GM23338 (cell line): Measurements from ENCODE around the gene COBL.

Experiments
- CREB1 ChIP-seq: fragments of 250-450 bp; sonication (Bioruptor Pico); IDR thresholded peaks from 2 replicates; pipeline ENCODE4 v1.5.0; 2020; ENCODE audit warnings: low read depth, mild to moderate bottlenecking, moderate library complexity
- EZH2 ChIP-seq: fragments of 200-600 bp; sonication (generic); IDR thresholded peaks from one replicate; pipeline ENCODE4 v1.8.0; 2017; ENCODE audit warnings: antibody characterized with exemption, mild to moderate bottlenecking, low read depth; ENCODE audit not compliant: unreplicated experiment
- EZH2phosphoT487 ChIP-seq: fragments of 200-600 bp; sonication (generic); IDR thresholded peaks from one replicate; pipeline ENCODE4 v1.8.1; 2018; ENCODE audit warnings: antibody characterized with exemption; ENCODE audit not compliant: unreplicated experiment
- JUNB ChIP-seq: IDR thresholded peaks from one replicate; pipeline ENCODE4 v1.6.1; 2016; ENCODE audit warnings: antibody characterized with exemption; ENCODE audit not compliant: unreplicated experiment
- POLR2AphosphoS5 ChIP-seq: IDR thresholded peaks from 2 replicates; pipeline ENCODE4 v1.6.1; 2016; ENCODE audit warnings: antibody characterized with exemption, low read depth
- TF ChIP-seq, protein P1 (sequence below), 2 experiments: fragments of 200-600 bp in 1 of 2; sonication (generic) in 1 of 2; conservative IDR thresholded peaks; 2 replicates each; pipeline versions ENCODE4 v1.5.1 to v1.6.1; 2016 to 2017; ENCODE audit warnings: antibody characterized with exemption in 2 of 2, low read depth in 2 of 2, mild to moderate bottlenecking in 2 of 2, moderate library complexity in 1 of 2
- TF ChIP-seq, protein P2 (sequence below): IDR thresholded peaks from one replicate; pipeline ENCODE4 v1.6.1; 2018; ENCODE audit warnings: antibody characterized with exemption; ENCODE audit not compliant: unreplicated experiment

- TF ChIP-seq, protein P1, sequence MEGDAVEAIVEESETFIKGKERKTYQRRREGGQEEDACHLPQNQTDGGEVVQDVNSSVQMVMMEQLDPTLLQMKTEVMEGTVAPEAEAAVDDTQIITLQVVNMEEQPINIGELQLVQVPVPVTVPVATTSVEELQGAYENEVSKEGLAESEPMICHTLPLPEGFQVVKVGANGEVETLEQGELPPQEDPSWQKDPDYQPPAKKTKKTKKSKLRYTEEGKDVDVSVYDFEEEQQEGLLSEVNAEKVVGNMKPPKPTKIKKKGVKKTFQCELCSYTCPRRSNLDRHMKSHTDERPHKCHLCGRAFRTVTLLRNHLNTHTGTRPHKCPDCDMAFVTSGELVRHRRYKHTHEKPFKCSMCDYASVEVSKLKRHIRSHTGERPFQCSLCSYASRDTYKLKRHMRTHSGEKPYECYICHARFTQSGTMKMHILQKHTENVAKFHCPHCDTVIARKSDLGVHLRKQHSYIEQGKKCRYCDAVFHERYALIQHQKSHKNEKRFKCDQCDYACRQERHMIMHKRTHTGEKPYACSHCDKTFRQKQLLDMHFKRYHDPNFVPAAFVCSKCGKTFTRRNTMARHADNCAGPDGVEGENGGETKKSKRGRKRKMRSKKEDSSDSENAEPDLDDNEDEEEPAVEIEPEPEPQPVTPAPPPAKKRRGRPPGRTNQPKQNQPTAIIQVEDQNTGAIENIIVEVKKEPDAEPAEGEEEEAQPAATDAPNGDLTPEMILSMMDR (conservative IDR thresholded peaks at IDR 0.05; ENCODE audit: low read depth in 2 of 2) = no peak
- TF ChIP-seq CREB1 (CRISPR knock-in tag) (no peak), POLR2AphosphoS5 (no peak), EZH2phosphoT487 (no peak), EZH2 (no peak), JUNB (no peak)
- TF ChIP-seq, protein P2, sequence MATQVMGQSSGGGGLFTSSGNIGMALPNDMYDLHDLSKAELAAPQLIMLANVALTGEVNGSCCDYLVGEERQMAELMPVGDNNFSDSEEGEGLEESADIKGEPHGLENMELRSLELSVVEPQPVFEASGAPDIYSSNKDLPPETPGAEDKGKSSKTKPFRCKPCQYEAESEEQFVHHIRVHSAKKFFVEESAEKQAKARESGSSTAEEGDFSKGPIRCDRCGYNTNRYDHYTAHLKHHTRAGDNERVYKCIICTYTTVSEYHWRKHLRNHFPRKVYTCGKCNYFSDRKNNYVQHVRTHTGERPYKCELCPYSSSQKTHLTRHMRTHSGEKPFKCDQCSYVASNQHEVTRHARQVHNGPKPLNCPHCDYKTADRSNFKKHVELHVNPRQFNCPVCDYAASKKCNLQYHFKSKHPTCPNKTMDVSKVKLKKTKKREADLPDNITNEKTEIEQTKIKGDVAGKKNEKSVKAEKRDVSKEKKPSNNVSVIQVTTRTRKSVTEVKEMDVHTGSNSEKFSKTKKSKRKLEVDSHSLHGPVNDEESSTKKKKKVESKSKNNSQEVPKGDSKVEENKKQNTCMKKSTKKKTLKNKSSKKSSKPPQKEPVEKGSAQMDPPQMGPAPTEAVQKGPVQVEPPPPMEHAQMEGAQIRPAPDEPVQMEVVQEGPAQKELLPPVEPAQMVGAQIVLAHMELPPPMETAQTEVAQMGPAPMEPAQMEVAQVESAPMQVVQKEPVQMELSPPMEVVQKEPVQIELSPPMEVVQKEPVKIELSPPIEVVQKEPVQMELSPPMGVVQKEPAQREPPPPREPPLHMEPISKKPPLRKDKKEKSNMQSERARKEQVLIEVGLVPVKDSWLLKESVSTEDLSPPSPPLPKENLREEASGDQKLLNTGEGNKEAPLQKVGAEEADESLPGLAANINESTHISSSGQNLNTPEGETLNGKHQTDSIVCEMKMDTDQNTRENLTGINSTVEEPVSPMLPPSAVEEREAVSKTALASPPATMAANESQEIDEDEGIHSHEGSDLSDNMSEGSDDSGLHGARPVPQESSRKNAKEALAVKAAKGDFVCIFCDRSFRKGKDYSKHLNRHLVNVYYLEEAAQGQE = no peak
These were observed 140.6 kb downstream of the COBL start for GRCh38 chr7:51175992-51176388.
